ENCODE results near the gene SNX3.
"Not testable (repeated sequence)": the region's sequence is repeated elsewhere in the genome, so short reads cannot be mapped to it uniquely, and the experiment has no call there.

SNX3 gene
- total RNA-seq, result 36.5 to 48.8 reads per million in 2 donors

DNA sequence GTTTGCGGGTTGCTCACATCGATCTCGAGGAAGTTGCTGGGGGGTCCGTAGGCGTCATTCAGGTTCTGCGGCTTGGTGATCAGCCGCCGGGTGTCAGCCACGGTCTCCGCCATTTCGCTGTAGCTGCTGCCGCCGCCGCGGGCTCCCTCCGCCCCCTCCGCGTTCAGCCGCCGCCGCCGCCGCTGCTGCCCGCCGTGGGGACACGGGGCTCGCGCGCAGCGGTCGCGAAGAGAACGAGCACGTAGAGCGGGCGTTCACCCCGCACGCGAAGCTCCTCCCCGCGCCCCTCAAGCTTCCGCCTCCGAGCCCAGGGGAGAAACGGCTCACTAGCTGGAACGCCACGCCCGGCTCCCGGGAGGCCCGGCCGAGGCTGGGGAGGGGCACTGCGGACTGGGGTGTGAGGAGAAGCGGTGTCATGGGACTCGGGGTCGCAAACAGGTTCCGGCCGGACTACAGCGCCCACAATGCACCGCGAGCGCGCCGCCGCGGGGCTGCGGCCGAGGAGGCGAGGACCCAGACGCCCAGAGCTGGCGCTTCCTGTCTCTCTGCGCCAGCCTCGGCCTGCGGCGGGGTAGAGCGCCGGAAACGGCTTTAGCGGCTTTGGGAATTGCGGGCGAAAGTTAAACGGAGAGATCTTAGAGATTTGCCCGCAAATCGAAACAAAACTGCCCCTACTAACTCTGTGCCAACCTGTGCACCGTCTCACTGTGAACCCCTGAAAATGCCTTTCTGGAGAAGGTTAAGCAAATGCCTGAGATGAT lies at the start of gene SNX3:
TSS of gene SNX3 (minus strand) at position 232 of the 761 bp plus-strand sequence. CDS start at position 113, 119 bp downstream.
- peak; percentile 70 to 95 (median 85) for DNase-seq

DNA sequence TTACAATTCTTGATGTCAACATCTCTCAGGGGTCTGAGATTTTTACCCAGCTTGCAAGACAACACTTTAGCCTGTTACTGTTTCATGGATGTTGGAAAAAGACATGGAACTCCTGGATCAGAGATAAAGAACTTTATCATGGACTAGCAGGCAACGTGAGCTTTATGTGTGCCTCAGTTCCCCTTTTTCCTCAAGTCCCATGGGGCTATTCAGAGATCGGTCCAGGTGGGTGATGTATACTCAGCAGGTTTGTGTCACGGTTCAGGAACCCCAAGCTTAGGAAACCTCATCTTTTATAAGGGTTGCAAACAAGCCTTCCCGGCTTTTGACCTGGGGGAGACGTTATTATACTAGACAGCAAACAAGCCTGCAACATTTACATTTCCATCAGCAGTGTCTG lies 49.0 kb upstream of the SNX3 start:
- DNase-seq, result no peak

DNA sequence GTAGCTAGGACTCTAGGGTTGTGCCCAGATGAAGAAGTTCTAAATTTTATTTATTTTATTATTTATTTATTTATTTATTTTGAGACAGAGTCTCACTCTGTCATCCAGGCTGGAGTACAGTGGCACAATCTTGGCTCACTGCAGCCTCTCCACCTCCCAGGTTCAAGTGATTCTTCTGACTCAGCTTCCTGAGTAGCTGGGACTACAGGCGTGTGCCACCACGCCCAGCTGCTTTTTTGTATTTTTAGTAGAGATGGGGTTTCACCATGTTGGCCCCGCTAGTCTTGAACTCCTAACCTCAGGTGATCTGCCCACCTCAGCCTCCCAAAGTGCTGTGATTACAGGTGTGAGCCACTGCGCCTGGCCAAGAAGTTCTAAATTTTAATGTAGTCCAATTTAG lies 47.8 kb upstream of the SNX3 start:
- not testable (repeated sequence) for DNase-seq

DNA sequence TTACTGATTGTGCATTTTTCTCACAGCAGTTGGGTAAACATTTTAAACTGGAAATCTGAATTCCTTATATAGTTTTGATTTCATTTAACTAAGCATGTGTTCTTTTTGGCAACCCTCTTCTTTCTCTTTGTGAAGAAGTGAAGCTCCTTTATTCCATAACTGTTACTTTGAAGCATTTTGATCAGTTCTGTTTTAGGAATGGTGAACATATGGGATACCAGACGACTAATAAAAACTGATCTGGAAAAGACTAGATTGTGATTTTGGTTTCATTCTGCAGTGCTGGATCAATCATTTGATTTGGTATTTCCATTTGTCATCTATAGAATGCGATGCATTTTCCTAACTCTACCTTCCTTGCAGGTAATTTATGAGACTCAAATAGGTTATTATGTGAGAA lies 43.8 kb upstream of the SNX3 start:
- no peak for DNase-seq

GRCh38 chr6:108302386-108302785 lies 41.5 kb upstream of the SNX3 start:
- DNase-seq, result no peak

DNA sequence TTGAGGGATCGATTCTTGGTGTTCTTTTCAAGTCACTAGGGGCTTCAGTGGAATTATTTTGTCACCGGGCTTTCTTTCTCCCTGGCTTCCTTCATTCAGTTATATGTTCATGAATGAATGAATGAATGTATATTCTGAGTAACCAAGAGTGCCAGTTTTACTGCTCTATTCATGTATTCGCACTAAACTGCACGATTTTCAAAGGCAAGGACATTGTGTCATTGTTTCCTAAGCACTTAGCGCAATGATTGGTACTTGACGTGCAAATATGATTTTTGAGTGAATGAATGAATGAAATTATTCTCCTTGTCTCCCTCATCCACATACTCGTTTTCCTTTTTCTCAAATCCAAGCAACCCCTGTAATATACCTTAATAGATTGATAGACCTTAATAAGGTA lies 34.8 kb upstream of the SNX3 start:
- DNase-seq, result no peak

GRCh38 chr6:108294727-108295625 lies 34.1 kb upstream of the SNX3 start, which contains the start of gene AFG1L:
Gene AFG1L, plus strand, starts transcription at chr6:108295054. Its CDS starts 26 bp downstream, at chr6:108295080.
- peak; percentile 70 to 88 (median 82) for DNase-seq

- DNase-seq, result no peak
Observed at GRCh38 chr6:108294297-108294726, 33.5 kb upstream of the SNX3 start.

DNA sequence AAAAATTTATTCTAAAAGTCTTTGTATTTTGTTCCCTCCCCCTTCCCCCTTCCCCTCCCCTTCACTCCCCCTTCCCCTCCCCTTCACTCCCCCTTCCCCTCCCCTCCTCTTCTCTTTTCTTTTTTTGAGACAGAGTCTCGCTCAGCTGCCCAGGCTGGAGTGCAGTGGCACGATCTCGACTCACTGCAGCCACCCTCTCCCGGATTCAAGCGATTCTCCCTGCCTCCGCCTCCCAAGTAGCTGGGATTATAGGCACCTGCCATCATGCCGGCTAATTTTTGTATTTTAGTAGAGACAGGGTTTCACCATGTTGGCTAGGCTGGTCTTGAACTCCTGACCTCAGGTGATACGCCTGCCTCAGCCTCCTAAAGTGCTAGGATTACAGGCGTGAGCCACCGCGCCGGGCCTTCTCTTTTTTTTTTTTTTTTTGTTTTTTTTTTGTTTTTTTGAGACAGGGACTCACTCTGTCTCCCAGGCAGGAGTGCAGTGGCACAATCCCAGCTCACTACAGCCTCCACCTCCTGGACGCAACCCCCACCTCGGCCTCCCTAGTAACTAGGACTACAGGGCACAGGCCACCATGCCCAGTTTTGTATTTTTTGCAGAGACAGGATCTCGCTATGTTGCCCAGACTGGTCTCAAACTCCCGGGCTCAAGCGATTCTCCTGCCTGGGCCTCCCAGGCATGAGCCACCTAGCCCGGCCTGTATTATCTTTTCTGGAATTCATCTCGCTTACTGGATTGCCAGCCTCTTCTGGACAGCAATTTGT lies 32.9 kb upstream of the SNX3 start:
- no peak for DNase-seq

DNA sequence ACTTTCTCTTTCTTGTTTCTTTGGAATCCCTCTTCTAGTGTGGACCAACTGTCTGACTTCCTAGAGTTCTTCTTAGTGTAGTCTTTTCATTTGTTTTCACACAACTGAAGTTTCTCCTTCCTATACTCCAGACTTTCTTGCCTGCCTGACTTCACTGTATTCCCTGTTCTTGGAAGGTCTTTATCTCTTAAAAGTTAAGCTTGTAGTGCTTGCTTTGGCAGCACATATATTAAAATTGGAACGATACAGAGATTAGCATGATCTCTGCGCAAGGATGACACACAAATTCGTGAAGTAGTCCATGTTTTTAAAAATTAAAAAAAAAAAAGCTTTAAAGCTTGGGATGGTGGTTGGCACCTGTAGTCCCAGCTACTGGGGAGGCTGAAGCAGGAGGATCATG lies 31.7 kb upstream of the SNX3 start:
- DNase-seq, result not testable (repeated sequence)

DNA sequence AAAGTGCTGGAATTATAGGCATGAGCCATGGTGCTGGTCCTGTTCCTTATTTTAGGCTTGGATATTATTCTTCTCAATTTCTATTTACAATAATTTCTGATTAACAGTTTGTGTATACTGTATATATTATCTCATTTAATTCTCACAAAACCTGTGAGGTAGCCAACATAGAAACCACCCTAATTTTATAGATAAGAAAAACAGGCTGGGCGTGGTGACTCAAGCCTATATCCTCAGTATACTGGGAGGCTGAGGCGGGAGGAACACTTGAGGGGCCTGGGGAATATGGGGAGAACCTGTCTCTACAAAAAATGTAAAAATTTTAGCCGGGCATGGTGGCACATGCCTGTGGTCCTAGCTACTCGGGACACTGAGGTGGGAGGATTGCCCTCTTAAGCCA lies 30.3 kb upstream of the SNX3 start:
- DNase-seq, result no peak

DNA sequence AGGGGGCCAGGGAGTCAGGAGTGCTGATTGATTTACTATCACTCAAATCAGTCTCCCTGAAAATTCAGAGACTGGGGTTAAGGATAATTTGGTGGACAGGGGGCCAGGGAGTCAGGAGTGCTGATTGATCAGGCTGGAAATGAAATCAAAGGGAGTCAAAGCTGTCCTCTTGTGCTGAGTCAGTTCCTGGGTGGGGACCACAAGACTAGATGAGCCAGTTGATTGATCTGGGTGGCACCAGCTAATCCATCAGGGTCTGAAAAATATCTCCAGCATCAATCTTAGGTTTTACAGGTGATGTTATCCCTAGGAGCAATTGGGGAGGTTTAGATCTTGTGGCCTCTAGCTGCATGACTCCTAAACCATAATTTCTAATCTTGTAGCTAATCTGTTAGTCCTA lies 27.9 kb upstream of the SNX3 start:
- peak in 1 of 5 experiments; percentile 26 for DNase-seq

GRCh38 chr6:108287373-108287772 lies 26.5 kb upstream of the SNX3 start:
- DNase-seq, result peak in 1 of 5 experiments; percentile 16

DNA sequence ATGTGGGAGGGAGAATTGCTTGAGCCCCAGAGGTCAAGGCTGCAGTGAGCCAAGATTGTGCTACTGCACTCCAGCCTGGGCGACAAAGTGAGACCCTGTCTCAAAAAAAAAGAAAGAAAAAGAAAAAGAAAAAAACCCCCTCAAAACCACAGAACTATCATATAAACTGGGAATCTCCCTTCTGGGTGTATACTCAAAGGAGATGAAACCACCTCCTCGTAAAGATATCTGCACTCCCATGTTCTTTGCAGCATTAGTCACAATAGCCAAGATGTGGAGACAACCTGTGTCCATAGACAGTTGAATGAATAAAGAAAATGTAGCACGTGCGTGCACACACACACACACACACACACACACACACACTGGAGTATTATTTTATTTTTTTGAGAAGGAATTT lies 25.5 kb upstream of the SNX3 start:
- DNase-seq, result no peak

GRCh38 chr6:108285381-108285780 lies 24.5 kb upstream of the SNX3 start:
- no peak for DNase-seq

DNA sequence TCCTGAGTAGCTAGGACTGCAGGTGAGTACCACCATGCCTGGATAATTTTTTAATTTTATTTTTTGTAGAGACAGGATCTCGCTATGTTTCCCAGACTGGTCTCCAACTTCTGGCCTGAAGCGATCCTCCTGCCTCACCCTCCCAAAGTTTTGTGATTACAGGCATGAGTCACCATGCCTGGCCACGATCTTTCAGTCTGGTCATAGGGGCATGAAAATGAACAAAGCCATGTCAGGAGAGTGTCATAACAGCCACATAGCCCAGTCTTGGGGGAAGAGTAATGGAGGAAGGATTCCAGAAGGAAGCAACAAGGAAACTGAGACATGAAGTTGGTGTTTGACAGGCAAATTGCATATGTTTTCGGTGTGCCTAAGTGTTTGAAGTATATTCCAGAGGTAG lies 17.0 kb upstream of the SNX3 start:
- no peak for DNase-seq

GRCh38 chr6:108277295-108277694 lies 16.5 kb upstream of the SNX3 start:
- DNase-seq, result no peak

DNA sequence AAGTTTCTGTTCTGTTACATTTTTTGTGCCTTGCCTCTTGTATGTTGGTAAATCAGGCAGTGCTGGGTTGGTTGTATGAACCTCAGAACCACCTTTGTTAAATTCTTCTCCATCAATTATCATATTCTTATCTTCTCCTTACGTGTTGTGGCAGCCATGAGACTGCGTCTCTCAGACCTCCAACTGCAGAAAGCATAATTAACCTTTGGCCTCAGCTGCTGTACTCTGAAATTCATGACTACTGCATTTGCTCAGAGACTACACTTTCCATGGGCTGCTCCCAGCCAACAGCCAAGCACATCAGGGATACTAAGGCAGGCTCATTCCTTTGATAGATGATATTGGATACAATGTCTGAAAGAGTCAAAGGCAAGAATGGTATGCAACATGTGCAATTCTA lies 15.1 kb upstream of the SNX3 start:
- no peak for DNase-seq

GRCh38 chr6:108274546-108274945 lies 13.7 kb upstream of the SNX3 start:
- no peak for DNase-seq

GRCh38 chr6:108269955-108270354 lies 9.1 kb upstream of the SNX3 start:
- not testable (repeated sequence) for DNase-seq

GRCh38 chr6:108268845-108269244 lies 8.0 kb upstream of the SNX3 start:
- peak in 1 of 5 experiments; percentile 11 for DNase-seq

GRCh38 chr6:108263371-108263770 lies 2.5 kb upstream of the SNX3 start:
- no peak for DNase-seq
